Bladder microvascular endothelial cell (primary cell): ENCODE results near the gene TCF12. TPM values are rescaled to one million over a fixed set of nuclear protein-coding genes. Genes with fewer than 3 reads are reported as not detected.

Experiments used
- total RNA-seq: library from RNA; depleted of rRNA; stranded (reverse); fragments of >200 nt; gene quantifications from 2 replicates; pipeline ENCODE4 v1.2.3, GENCODE V29; 2014

TCF12 gene
- total RNA-seq = 56.2 and 124 TPM in 2 replicates

DNA sequence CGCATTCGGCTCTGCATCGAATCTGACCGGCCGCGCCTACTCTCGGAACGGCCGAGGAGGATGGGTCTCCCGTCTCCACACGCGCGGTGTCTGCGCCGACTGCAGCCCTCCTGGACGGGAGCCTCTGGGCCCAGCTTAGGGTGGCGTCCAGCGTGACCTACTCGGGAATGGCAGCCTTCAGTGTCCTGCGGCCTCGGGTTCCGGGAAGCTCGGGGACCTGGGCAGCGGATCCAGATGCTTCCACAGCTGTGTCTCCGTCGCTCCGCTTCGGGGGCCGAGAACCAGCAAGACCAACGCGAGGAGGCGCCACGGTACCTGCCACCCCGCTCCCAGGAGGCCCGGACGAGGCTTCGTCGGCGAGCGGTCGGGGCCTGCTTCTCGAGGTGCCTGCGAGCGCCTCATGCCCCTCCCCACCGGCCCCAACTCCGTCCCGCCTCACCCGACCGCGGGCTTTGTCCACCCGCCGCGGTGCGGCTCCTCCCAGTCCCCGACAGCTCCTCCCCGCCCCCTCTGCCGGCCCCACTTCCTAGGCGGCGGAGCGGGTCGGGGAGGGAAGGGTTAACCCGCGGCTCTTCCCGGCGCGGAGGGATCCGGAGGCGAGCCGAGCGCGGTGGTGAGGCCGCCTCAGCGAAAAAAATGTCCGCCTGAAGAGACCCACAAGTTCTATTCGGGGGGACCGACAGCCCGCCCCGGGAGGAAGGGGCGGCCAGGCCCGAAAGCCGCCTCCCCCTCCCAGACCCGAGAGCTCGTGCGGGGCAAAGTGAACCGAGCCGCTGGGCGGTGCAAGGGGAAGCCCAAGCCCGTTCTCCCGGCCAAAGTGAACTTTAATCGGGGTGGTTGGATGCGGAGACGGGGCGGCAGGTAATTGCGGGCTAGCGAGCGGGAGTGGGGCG lies at the start of gene TCF12:
TSS of gene TCF12 (plus strand) at position 599 of the 893 bp plus-strand sequence. CDS start 1,270 bp downstream, outside the sequence.

Other genes starting within 250 kb of the TCF12 start
- gene ZNF280D, start 185.1 kb upstream of the TCF12 start, total RNA-seq = 14.2 and 30.3 TPM in 2 replicates